Measurements from ENCODE around the gene RSAD2.
"Not testable (repeated sequence)": the region's sequence is repeated elsewhere in the genome, so short reads cannot be mapped to it uniquely, and the experiment has no call there.

RSAD2 gene

GRCh38 chr2:6885551-6885950, 8.0 kb downstream of the RSAD2 start:
- DNase-seq (ENCODE audit: extremely low read depth, low read depth): no peak
- no peak for TF ChIP-seq CTCF (IDR thresholded peaks at IDR 0.05; ENCODE audit: low read depth, low read length)

- TF ChIP-seq CTCF (IDR thresholded peaks at IDR 0.05; ENCODE audit: low read depth, low read length): no peak
- no peak for DNase-seq (ENCODE audit: extremely low read depth, low read depth)
Observed at GRCh38 chr2:6885968-6886367, 8.4 kb downstream of the RSAD2 start.

- no peak for DNase-seq (ENCODE audit: extremely low read depth, low read depth)
- TF ChIP-seq CTCF (IDR thresholded peaks at IDR 0.05; ENCODE audit: low read depth, low read length): no peak
Observed at GRCh38 chr2:6887751-6888192, 10.2 kb downstream of the RSAD2 start.

- no peak for TF ChIP-seq CTCF (IDR thresholded peaks at IDR 0.05; ENCODE audit: low read depth, low read length)
Observed at GRCh38 chr2:6888724-6889123, 11.1 kb downstream of the RSAD2 start.

GRCh38 chr2:6893876-6894482, 16.4 kb downstream of the RSAD2 start:
- no peak for TF ChIP-seq CTCF (IDR thresholded peaks at IDR 0.05; ENCODE audit: low read depth, low read length)
- DNase-seq (ENCODE audit: extremely low read depth, low read depth): no peak

More at GRCh38 chr2:6888724-6889123, 11.1 kb downstream of the RSAD2 start:
- no peak for DNase-seq (ENCODE audit: extremely low read depth, low read depth)

- DNase-seq (ENCODE audit: extremely low read depth, low read depth): peak; percentile 14
- peak; percentile 36 for TF ChIP-seq CTCF (IDR thresholded peaks at IDR 0.05; ENCODE audit: low read depth, low read length)
Observed at GRCh38 chr2:6896930-6897759, 19.6 kb downstream of the RSAD2 start.

- DNase-seq (ENCODE audit: extremely low read depth, low read depth): not testable (repeated sequence)
Observed at GRCh38 chr2:6902581-6902980, 25.0 kb downstream of the RSAD2 start.
